Activated gamma-delta T cell treated with Interleukin-2 at 50 U/mL for 16 hours (primary cell): Measurements from ENCODE around the gene CFAP161.

Experiments
- DNase-seq: peaks from one replicate; pipeline ENCODE4 v3.0.0-alpha.2; 2020

CFAP161 gene

GRCh38 chr15:81185631-81186295 lies 51.7 kb downstream of the CFAP161 start:
- no peak for DNase-seq

GRCh38 chr15:81188354-81188753 lies 54.3 kb downstream of the CFAP161 start:
- no peak for DNase-seq

DNA sequence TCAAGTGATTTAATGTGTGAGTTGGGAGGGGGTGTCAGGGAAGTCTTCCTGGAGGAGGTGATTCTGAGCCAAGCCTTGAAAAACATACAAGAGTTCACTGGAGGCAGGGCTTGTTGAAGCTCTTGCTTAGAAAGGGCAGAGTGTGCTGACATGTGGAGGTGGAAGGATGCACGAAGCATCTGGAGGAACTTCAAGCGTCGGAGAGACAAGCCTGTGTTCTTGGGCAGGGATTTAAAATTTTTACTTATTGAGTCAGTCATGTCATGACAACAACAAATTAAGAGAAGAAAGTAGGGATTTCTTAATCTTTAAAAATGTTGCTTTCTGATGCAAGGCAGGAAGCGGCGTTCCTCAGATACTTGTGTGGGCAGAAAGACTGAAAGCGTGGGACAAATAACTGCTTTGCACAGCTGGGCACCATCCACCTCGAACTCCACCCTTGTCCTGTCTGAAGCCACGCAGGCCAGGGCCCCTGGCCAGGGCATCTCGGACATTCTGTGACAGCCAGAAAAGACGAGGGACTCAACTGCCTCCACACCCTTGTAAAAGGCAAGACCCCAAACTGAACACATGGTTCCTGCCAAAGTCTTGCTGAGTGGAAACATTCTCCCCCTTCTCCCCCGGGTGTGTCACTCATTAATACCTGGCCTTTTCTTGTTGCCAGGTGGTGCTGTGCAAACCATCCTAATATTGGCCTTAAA lies 55.7 kb downstream of the CFAP161 start:
- DNase-seq: no peak

- no peak for DNase-seq
Observed at GRCh38 chr15:81190922-81191507, 56.9 kb downstream of the CFAP161 start.

DNA sequence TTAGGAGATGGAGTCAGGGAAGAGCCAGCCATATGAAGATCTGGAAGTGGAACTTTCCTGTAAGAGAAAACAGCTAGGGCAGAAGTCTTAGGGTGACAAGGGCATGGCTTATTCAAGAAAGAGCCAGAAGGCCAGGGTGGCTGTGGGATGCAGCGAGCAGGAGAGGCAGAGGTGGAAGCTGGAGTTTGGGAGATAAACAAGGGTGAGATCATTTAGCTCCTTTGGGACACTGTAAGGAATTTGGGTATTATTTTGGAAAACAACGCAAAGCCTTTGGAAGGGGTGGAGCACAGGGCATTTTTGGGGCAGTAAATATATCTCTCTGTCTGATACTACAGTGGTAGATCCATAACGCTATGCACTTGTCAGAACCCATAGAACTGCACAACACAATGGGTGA lies 57.6 kb downstream of the CFAP161 start:
- DNase-seq: no peak

DNA sequence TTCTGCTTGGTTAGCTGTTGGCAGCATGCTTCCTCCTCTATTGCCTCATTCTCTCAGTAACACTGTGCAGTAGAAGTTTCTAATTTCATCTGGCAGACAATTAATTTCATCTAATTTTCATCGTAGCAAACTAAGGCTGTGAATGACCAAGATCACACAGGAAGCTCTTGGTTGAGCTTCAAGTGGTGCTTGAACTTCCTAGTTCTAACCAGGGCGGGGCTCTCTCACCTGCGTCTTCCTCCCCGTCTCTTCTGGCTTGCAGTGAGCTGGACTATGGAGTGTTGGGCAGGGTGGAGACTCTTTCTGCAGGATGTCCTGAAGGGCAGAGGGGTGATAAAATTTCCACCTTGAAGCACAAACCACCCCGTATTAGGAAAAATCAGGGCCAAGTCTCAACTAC lies 60.7 kb downstream of the CFAP161 start:
- no peak for DNase-seq

DNA sequence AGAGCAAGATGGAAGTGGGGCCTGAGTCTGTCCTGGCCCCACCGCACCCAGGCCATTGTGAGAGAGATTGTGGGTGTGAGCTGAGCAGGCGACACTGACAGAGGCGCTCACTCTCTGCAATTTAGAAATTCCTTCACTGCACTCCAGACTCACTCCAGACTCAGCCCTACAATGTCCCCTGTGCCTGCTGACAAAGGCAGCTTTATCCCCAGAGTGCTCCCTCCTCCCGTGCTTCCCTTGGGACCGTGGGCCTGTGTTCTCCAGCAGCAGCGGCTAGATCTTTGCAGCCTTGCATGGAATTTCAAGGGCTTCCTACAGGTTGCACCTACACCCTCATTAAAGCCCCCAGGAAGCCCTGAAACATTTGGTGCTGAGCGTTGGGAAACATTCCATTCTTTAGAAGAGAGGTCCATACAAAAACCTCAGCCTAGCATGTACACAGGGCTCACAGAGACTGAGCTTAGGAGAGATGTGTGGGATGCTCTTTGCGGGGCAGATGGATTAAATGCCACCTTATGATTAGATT lies 61.3 kb downstream of the CFAP161 start:
- no peak for DNase-seq

GRCh38 chr15:81196576-81197254 lies 62.6 kb downstream of the CFAP161 start, which contains the start of gene IL16:
Gene IL16 (plus strand): TSS chr15:81196879. CDS start chr15:81225400, 28,521 bp downstream.
- DNase-seq: no peak

DNA sequence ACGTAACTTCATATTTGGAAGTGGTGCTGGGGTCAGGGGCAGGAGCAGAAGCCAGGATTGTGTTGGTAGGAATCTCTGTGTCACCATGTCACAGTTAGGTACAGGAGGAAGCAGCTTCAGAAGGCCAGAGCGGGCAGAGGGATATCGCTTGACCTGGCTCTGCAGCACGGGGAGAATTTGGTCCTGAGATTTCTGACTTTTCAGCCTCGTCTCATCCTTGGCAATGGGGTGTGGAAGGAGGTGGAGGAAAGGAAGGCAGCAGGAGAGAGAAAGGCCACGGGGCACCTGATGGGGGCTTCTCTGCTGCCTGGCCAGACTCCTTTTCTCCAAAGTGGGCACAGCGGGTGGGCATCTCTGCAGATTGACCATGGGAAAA lies 63.2 kb downstream of the CFAP161 start:
- DNase-seq: no peak

DNA sequence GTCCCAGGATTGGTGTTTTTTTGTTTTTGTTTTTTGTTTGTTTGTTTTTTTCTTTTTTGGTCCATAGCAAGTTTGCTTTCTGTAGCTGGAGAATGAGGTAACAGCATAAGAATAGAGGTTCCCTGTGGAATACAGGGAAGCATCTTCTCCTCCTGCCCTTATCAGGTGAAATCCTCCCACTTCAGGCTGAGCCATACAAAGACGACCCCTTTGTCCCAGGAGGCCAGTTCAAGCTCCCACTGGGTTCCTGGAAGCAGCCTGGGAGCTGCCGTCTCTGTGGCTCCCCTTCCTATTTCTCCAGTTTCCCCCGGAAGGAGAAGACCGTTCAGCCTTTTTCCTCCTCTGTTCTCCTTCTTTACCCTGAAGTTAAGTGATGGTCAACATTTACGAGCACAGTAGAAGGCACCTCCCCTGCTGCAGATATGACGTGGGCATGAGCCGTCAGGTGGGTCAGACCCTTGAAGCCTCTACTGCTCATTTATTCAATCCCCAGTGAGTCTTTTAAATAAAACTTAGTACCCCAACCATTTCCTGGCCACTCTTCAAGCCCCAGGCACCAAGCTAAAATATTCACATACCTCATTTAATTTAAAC lies 63.7 kb downstream of the CFAP161 start:
- no peak for DNase-seq
